Stimulated activated naive B cell treated with anti-CD40 and anti-IgM and Interleukin-4, amounts not matched to agents 10 μg/mL and 1 μg/mL and 100 μg/mL, for 72 hours (primary cell): Measurements from ENCODE around the gene CT45A3.
"Not testable (repeated sequence)": the region's sequence is repeated elsewhere in the genome, so short reads cannot be mapped to it uniquely, and the experiment has no call there.

Experiments
- ATAC-seq, 2 donors: fragments of 150-1000 bp; cut with Tn5 transposase; replicated peaks; 2 replicates each; pipeline ENCODE4 v1.10.0; 2021; ENCODE audit warnings: moderate library complexity in 1 of 2
- DNase-seq: peaks from one replicate; pipeline ENCODE4 v3.0.0; 2021
- H3K27ac Mint-ChIP-seq: one replicate; pipeline ENCODE4 v1.8.0; 2022; ENCODE audit warnings: mild to moderate bottlenecking, mixed read lengths
- H3K27me3 Mint-ChIP-seq, 2 donors: one replicate each; pipeline ENCODE4 v1.8.0; 2022; ENCODE audit warnings: mixed read lengths in 2 of 2
- H3K36me3 Mint-ChIP-seq, 2 donors: one replicate each; pipeline ENCODE4 v1.8.0; 2022; ENCODE audit warnings: mixed read lengths in 2 of 2, mild to moderate bottlenecking in 1 of 2
- H3K4me1 Mint-ChIP-seq, 2 donors: one replicate each; pipeline ENCODE4 v1.8.0; 2022; ENCODE audit warnings: mixed read lengths in 2 of 2, mild to moderate bottlenecking in 1 of 2
- H3K4me3 Mint-ChIP-seq, 2 donors: one replicate each; pipeline ENCODE4 v1.8.0; 2022; ENCODE audit warnings: mild to moderate bottlenecking in 2 of 2, mixed read lengths in 2 of 2, moderate library complexity in 1 of 2
- H3K9me3 Mint-ChIP-seq, 2 donors: one replicate each; pipeline ENCODE4 v1.8.0; 2022; ENCODE audit warnings: mixed read lengths in 2 of 2, mild to moderate bottlenecking in 1 of 2

Gene CT45A3

GRCh38 chrX:135768091-135768490 lies at the start of gene CT45A3:
Gene CT45A3 (minus strand): TSS chrX:135768191. CDS start chrX:135764444, 3,747 bp downstream.
- H3K27ac Mint-ChIP-seq, DNase-seq, H3K4me1 Mint-ChIP-seq, H3K36me3 Mint-ChIP-seq, H3K4me3 Mint-ChIP-seq, H3K9me3 Mint-ChIP-seq, ATAC-seq, H3K27me3 Mint-ChIP-seq: not testable (repeated sequence)

- not testable (repeated sequence) for H3K27ac Mint-ChIP-seq, DNase-seq, H3K27me3 Mint-ChIP-seq, H3K36me3 Mint-ChIP-seq, H3K9me3 Mint-ChIP-seq, H3K4me3 Mint-ChIP-seq, ATAC-seq, H3K4me1 Mint-ChIP-seq
These were observed 34.7 kb upstream of the CT45A3 start, which contains the start of gene CT45A6 for GRCh38 chrX:135802687-135803086. Gene CT45A6 (minus strand): TSS chrX:135802787. CDS start chrX:135798993, 3,794 bp downstream.

DNA sequence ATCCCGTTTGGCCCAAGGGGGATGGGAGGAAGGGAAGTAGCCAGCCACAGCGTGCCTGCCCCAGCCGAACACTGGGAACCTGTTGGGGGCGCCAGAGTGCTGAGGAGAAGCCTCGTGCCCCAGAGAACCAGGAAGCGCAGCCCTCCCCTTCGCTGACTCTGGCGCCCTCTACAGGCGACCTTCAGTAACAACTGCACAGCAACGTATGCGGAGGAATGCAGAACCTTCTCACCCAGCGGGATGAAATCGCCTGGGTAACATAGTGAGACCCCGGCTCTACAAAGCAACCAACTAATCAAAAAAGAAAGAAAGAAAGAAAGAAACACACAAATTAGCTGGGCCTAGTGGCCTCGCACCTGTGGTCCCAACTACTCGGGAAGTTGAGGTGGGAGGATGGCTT lies 17.4 kb upstream of the CT45A3 start, which contains the start of gene CT45A5:
Gene CT45A5 (minus strand): TSS at position 101 of the 400 bp plus-strand sequence. CDS start 3,774 bp downstream, outside the sequence.
- H3K4me3 Mint-ChIP-seq, H3K4me1 Mint-ChIP-seq, H3K27me3 Mint-ChIP-seq, ATAC-seq, H3K9me3 Mint-ChIP-seq, H3K27ac Mint-ChIP-seq, DNase-seq, H3K36me3 Mint-ChIP-seq: not testable (repeated sequence)

DNA sequence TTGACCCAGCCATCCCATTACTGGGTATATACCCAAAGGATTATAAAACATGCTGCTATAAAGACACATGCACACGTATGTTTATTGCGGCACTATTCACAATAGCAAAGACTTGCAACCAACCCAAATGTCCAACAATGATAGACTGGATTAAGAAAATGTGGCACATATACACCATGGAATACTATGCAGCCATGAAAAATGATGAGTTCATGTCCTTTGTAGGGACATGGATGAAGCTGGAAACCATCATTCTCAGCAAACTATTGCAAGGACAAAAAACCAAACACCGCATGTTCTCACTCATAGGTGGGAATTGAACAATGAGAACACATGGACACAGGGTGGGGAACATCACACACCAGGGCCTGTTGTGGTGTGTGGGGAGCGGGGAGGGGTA lies 23.3 kb downstream of the CT45A3 start:
- H3K36me3 Mint-ChIP-seq, H3K4me1 Mint-ChIP-seq, H3K27me3 Mint-ChIP-seq: not testable (repeated sequence)

GRCh38 chrX:135741192-135741715 lies 26.7 kb downstream of the CT45A3 start:
- H3K27me3 Mint-ChIP-seq: no peaks in the 10 kb centered on the region
- no peaks in the 10 kb centered on the region for H3K9me3 Mint-ChIP-seq
- DNase-seq: no peak
- no peak for ATAC-seq
- H3K36me3 Mint-ChIP-seq: no peaks in the 10 kb centered on the region
- peaks cover 0 to 5% of the 10 kb centered on the region in 2 donors for H3K4me1 Mint-ChIP-seq
- no peak overlapping the region for H3K4me3 Mint-ChIP-seq
- no peak overlapping the region for H3K27ac Mint-ChIP-seq

More for the DNA sequence above, 23.3 kb downstream of the CT45A3 start:
- DNase-seq, H3K9me3 Mint-ChIP-seq, H3K27ac Mint-ChIP-seq, H3K4me3 Mint-ChIP-seq, ATAC-seq: not testable (repeated sequence)

GRCh38 chrX:135740681-135741149 lies 27.3 kb downstream of the CT45A3 start:
- H3K27ac Mint-ChIP-seq: no peak overlapping the region
- H3K9me3 Mint-ChIP-seq: no peaks in the 10 kb centered on the region
- H3K27me3 Mint-ChIP-seq: no peaks in the 10 kb centered on the region
- no peaks in the 10 kb centered on the region for H3K36me3 Mint-ChIP-seq
- ATAC-seq: peak; percentile 63 to 80
- H3K4me1 Mint-ChIP-seq: peaks cover 0 to 5% of the 10 kb centered on the region in 2 donors
- peak overlapping the region; percentile 44 to 58 for H3K4me3 Mint-ChIP-seq
- DNase-seq: no peak

- H3K9me3 Mint-ChIP-seq: no peaks in the 10 kb centered on the region
- DNase-seq (no peak), ATAC-seq (peak in 1 of 2 donors; percentile 38)
- H3K27ac Mint-ChIP-seq: no peak overlapping the region
- no peaks in the 10 kb centered on the region for H3K36me3 Mint-ChIP-seq
- H3K4me1 Mint-ChIP-seq: peaks cover 0 to 5% of the 10 kb centered on the region in 2 donors
- H3K4me3 Mint-ChIP-seq: no peak overlapping the region
- H3K27me3 Mint-ChIP-seq: no peaks in the 10 kb centered on the region
These were observed 30.5 kb downstream of the CT45A3 start for GRCh38 chrX:135737366-135738071.

DNA sequence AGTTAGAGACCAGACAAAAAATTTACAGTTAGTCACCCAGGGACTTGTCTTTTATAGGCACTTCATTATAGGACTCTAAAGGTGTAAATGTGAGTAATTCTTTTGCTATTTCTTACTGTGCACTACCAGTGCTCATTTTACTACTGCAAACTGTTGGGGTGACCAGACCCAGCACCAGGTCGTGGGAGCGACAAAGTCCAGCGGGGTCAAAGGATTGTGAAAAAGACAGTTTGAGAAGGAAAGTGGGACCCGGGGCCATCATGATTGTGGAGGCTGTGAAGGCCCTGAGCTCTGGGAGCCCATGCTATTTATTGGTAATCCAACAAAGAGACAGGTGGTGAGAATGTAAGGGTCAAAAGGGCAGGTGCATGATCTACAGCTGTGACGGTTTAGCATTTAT lies 33.3 kb downstream of the CT45A3 start:
- not testable (repeated sequence) for H3K27ac Mint-ChIP-seq, H3K27me3 Mint-ChIP-seq, DNase-seq, H3K36me3 Mint-ChIP-seq, H3K9me3 Mint-ChIP-seq, H3K4me1 Mint-ChIP-seq, ATAC-seq, H3K4me3 Mint-ChIP-seq

- Mint-ChIP-seq H3K27me3 (no peaks in the 10 kb centered on the region), H3K4me1 (no peaks in the 10 kb centered on the region), H3K27ac (no peak overlapping the region), H3K36me3 (no peaks in the 10 kb centered on the region), H3K9me3 (peaks cover 0 to 3% of the 10 kb centered on the region in 2 donors), H3K4me3 (no peak overlapping the region)
- ATAC-seq (no peak), DNase-seq (no peak)
These were observed 54.2 kb downstream of the CT45A3 start for GRCh38 chrX:135713795-135714194.

DNA sequence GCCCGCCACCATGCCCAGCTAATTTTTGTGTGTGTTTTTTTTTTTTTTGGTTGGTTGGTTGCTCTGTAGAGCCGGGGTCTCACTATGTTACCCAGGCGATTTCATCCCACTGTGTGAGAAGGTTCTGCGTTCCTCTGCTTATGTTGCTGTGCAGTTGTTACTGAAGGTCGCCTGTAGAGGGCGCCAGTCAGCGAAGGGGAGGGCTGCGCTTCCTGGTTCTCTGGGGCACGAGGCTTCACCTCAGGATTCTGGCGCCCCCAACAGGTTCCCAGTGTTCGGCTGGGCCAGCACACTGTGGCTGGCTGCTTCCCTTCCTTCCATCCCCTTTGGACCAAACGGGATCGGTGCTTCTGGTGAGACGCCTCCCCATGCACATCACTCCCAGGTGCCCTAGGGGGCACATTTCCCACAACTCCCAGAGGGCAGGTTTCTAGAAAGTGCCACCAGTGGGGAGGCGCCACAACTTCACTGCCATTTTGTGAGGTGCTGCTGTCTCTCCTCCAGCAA lies 54.8 kb downstream of the CT45A3 start, which contains the start of gene CT45A1:
Gene CT45A1 (plus strand): TSS at position 457 of the 507 bp plus-strand sequence. CDS start 5,302 bp downstream, outside the sequence.
- not testable (repeated sequence) for H3K9me3 Mint-ChIP-seq, H3K4me1 Mint-ChIP-seq, H3K36me3 Mint-ChIP-seq, H3K4me3 Mint-ChIP-seq, H3K27ac Mint-ChIP-seq, H3K27me3 Mint-ChIP-seq, ATAC-seq
- peak; percentile 5 for DNase-seq
